Trophoblast cell (in vitro differentiated cells and primary cell): ENCODE results near the gene CCDC68.

Experiments used
- DNase-seq, 2 donors: peaks; one replicate each; pipeline ENCODE4 v3.0.0-alpha.2; 2016
- H2AFZ ChIP-seq: 2 replicates; pipeline ENCODE4 v1.6.1; 2013; ENCODE audit warnings: low read length, moderate library complexity, mild to moderate bottlenecking; ENCODE audit not compliant: insufficient read depth, poor library complexity
- H2AK5ac ChIP-seq: 2 replicates; pipeline ENCODE4 v1.6.1; 2013; ENCODE audit warnings: mild to moderate bottlenecking, low read length
- H2BK120ac ChIP-seq: 2 replicates; pipeline ENCODE4 v1.6.1; 2013; ENCODE audit warnings: low read length, mild to moderate bottlenecking, moderate library complexity; ENCODE audit not compliant: insufficient read depth, poor library complexity
- H2BK12ac ChIP-seq: 2 replicates; pipeline ENCODE4 v1.6.1; 2013; ENCODE audit warnings: mild to moderate bottlenecking, low read length, moderate library complexity
- H2BK5ac ChIP-seq: 2 replicates; pipeline ENCODE4 v1.6.1; 2013; ENCODE audit warnings: low read length, low read depth, moderate library complexity, mild to moderate bottlenecking; ENCODE audit not compliant: poor library complexity
- H3K14ac ChIP-seq: 2 replicates; pipeline ENCODE4 v1.6.1; 2013; ENCODE audit warnings: mild to moderate bottlenecking, low read length
- H3K18ac ChIP-seq: 2 replicates; pipeline ENCODE4 v1.6.1; 2013; ENCODE audit warnings: mild to moderate bottlenecking, low read length
- H3K23ac ChIP-seq: 2 replicates; pipeline ENCODE4 v1.6.1; 2013; ENCODE audit warnings: low read length
- H3K27ac ChIP-seq: 2 replicates; pipeline ENCODE4 v1.5.1; 2013; ENCODE audit warnings: low read depth, mild to moderate bottlenecking, inconsistent platforms, low read length, moderate library complexity
- H3K27me3 ChIP-seq: 2 replicates; pipeline ENCODE4 v1.6.1; 2013; ENCODE audit warnings: inconsistent platforms, mild to moderate bottlenecking, low read length, moderate library complexity; ENCODE audit not compliant: insufficient read depth
- H3K36me3 ChIP-seq, 2 experiments: 1 replicate in 1 of 2; 2 replicates in 1 of 2; pipeline ENCODE4 v1.6.1; 2013; ENCODE audit warnings: low read length in 2 of 2, mild to moderate bottlenecking in 2 of 2, moderate library complexity in 1 of 2; ENCODE audit not compliant: insufficient read depth in 2 of 2, control insufficient read depth in 1 of 2
- H3K4ac ChIP-seq: 2 replicates; pipeline ENCODE4 v1.6.1; 2013; ENCODE audit warnings: low read depth, mild to moderate bottlenecking, low read length, moderate library complexity
- H3K4me1 ChIP-seq, 2 experiments: 1 replicate in 1 of 2; 2 replicates in 1 of 2; pipeline ENCODE4 v1.6.1; 2013; ENCODE audit warnings: low read length in 2 of 2, mild to moderate bottlenecking in 2 of 2, moderate library complexity in 1 of 2; ENCODE audit not compliant: insufficient read depth in 2 of 2, control insufficient read depth in 1 of 2
- H3K4me2 ChIP-seq: 2 replicates; pipeline ENCODE4 v1.6.1; 2013; ENCODE audit warnings: inconsistent platforms, mild to moderate bottlenecking, low read length, moderate library complexity
- H3K4me3 ChIP-seq: 2 replicates; pipeline ENCODE4 v1.5.1; 2013; ENCODE audit warnings: mild to moderate bottlenecking, low read depth, low read length, inconsistent platforms
- H3K79me1 ChIP-seq: one replicate; pipeline ENCODE4 v1.6.1; 2013; ENCODE audit warnings: low read length
- H3K79me2 ChIP-seq: 2 replicates; pipeline ENCODE4 v1.6.1; 2013; ENCODE audit warnings: low read length, mild to moderate bottlenecking; ENCODE audit not compliant: control insufficient read depth, insufficient read depth, poor library complexity
- H3K9ac ChIP-seq: 2 replicates; pipeline ENCODE4 v1.6.1; 2013; ENCODE audit warnings: mild to moderate bottlenecking, low read length
- H3K9me3 ChIP-seq: 2 replicates; pipeline ENCODE4 v1.6.1; 2013; ENCODE audit warnings: low read depth, mild to moderate bottlenecking, control low read depth, inconsistent platforms, low read length; ENCODE audit not compliant: insufficient read depth
- H4K12ac ChIP-seq: 2 replicates; pipeline ENCODE4 v1.6.1; 2013; ENCODE audit warnings: low read depth, mild to moderate bottlenecking, low read length, moderate library complexity
- H4K8ac ChIP-seq: 2 replicates; pipeline ENCODE4 v1.6.1; 2013; ENCODE audit warnings: low read depth, mild to moderate bottlenecking, low read length, moderate library complexity
- H4K91ac ChIP-seq: one replicate; pipeline ENCODE4 v1.6.1; 2013; ENCODE audit warnings: low read depth, mild to moderate bottlenecking, low read length, moderate library complexity
- WGBS: extraction: QIAGEN DNeasy Blood & Tissue Kit; methylation state at CpG from one replicate; pipeline ENCODE4 v1.1.7; 2013; ENCODE audit warnings: missing lambda C conversion rate; ENCODE audit not compliant: insufficient read length, insufficient coverage; ENCODE audit errors: extremely low coverage; 5-methylcytosine and 5-hydroxymethylcytosine counted together

The CCDC68 gene

GRCh38 chr18:54961868-54962267, 2.6 kb upstream of the CCDC68 start:
- Histone ChIP-seq H3K4me2 (no peak overlapping the region), H3K9ac (no peak overlapping the region), H3K9me3 (no peaks in the 10 kb centered on the region), H2AFZ (no peak overlapping the region), H3K27ac (no peak overlapping the region), H3K18ac (no peak overlapping the region), H4K12ac (no peak overlapping the region), H3K14ac (no peak overlapping the region), H2BK120ac (no peak overlapping the region), H4K91ac (no peak overlapping the region), H2AK5ac (no peak overlapping the region), H3K79me2 (no peaks in the 10 kb centered on the region), H2BK5ac (no peak overlapping the region), H3K4me3 (no peak overlapping the region), H3K4me1 (no peaks in the 10 kb centered on the region), H3K23ac (no peak overlapping the region), H4K8ac (no peak overlapping the region), H3K4ac (no peak overlapping the region), H3K79me1 (peaks cover 9% of the 10 kb centered on the region), H3K36me3 (no peaks in the 10 kb centered on the region), H3K27me3 (no peaks in the 10 kb centered on the region), H2BK12ac (no peak overlapping the region)
- WGBS: no CpG with 5 or more reads among the region's 4 CpGs
- no peak for DNase-seq

- no peak overlapping the region for H3K14ac ChIP-seq
- no peak overlapping the region for H2BK120ac ChIP-seq
- no peak overlapping the region for H3K4me2 ChIP-seq
- WGBS: no CpG with 5 or more reads among the region's 2 CpGs
- no peak overlapping the region for H3K9ac ChIP-seq
- no peaks in the 10 kb centered on the region for H3K27me3 ChIP-seq
- H3K4me3 ChIP-seq: no peak overlapping the region
- H4K8ac ChIP-seq: no peak overlapping the region
- H4K12ac ChIP-seq: no peak overlapping the region
- H2AK5ac ChIP-seq: no peak overlapping the region
- DNase-seq: no peak
- no peak overlapping the region for H2BK12ac ChIP-seq
- no peak overlapping the region for H2BK5ac ChIP-seq
- peaks cover 7% of the 10 kb centered on the region for H3K79me1 ChIP-seq
- no peak overlapping the region for H4K91ac ChIP-seq
- no peak overlapping the region for H2AFZ ChIP-seq
- H3K36me3 ChIP-seq: no peaks in the 10 kb centered on the region
- H3K4me1 ChIP-seq: no peaks in the 10 kb centered on the region
- H3K4ac ChIP-seq: no peak overlapping the region
- H3K18ac ChIP-seq: no peak overlapping the region
- no peak overlapping the region for H3K23ac ChIP-seq
- no peaks in the 10 kb centered on the region for H3K9me3 ChIP-seq
- H3K27ac ChIP-seq: no peak overlapping the region
- no peaks in the 10 kb centered on the region for H3K79me2 ChIP-seq
These were observed 1.8 kb upstream of the CCDC68 start for GRCh38 chr18:54961016-54961423.

GRCh38 chr18:54960197-54960596, 936 bp upstream of the CCDC68 start:
- H2BK120ac ChIP-seq: no peak overlapping the region
- no peaks in the 10 kb centered on the region for H3K9me3 ChIP-seq
- no peaks in the 10 kb centered on the region for H3K27me3 ChIP-seq
- H2AK5ac ChIP-seq: no peak overlapping the region
- no peak overlapping the region for H4K8ac ChIP-seq
- WGBS: no CpG with 5 or more reads among the region's 3 CpGs
- no peak overlapping the region for H2BK5ac ChIP-seq
- no peak overlapping the region for H2AFZ ChIP-seq
- H4K12ac ChIP-seq: no peak overlapping the region
- H3K14ac ChIP-seq: no peak overlapping the region
- no peak overlapping the region for H3K4ac ChIP-seq
- H3K36me3 ChIP-seq: no peaks in the 10 kb centered on the region
- no peak overlapping the region for H3K4me2 ChIP-seq
- H3K23ac ChIP-seq: no peak overlapping the region
- peak in 1 of 2 donors; percentile 14 for DNase-seq
- no peak overlapping the region for H3K27ac ChIP-seq
- H2BK12ac ChIP-seq: no peak overlapping the region
- H4K91ac ChIP-seq: no peak overlapping the region
- no peak overlapping the region for H3K9ac ChIP-seq
- H3K79me1 ChIP-seq: peaks cover 7% of the 10 kb centered on the region
- H3K79me2 ChIP-seq: no peaks in the 10 kb centered on the region
- no peak overlapping the region for H3K4me3 ChIP-seq
- no peak overlapping the region for H3K18ac ChIP-seq
- no peaks in the 10 kb centered on the region for H3K4me1 ChIP-seq

GRCh38 chr18:54957996-54958395, 1.3 kb downstream of the CCDC68 start:
- no peak overlapping the region for H3K4ac ChIP-seq
- H2BK120ac ChIP-seq: no peak overlapping the region
- no peak overlapping the region for H3K4me3 ChIP-seq
- H3K18ac ChIP-seq: no peak overlapping the region
- no peaks in the 10 kb centered on the region for H3K36me3 ChIP-seq
- no peak overlapping the region for H2BK5ac ChIP-seq
- no peak overlapping the region for H3K14ac ChIP-seq
- H3K79me1 ChIP-seq: peaks cover 3% of the 10 kb centered on the region
- H3K4me1 ChIP-seq: no peaks in the 10 kb centered on the region
- H2AFZ ChIP-seq: no peak overlapping the region
- no peaks in the 10 kb centered on the region for H3K27me3 ChIP-seq
- WGBS: no CpG with 5 or more reads among the region's 5 CpGs
- H2AK5ac ChIP-seq: no peak overlapping the region
- DNase-seq: no peak
- H3K9ac ChIP-seq: no peak overlapping the region
- H3K4me2 ChIP-seq: no peak overlapping the region
- H4K8ac ChIP-seq: no peak overlapping the region
- no peak overlapping the region for H4K12ac ChIP-seq
- H2BK12ac ChIP-seq: no peak overlapping the region
- H3K27ac ChIP-seq: no peak overlapping the region
- H4K91ac ChIP-seq: no peak overlapping the region
- no peak overlapping the region for H3K23ac ChIP-seq
- H3K79me2 ChIP-seq: no peaks in the 10 kb centered on the region
- H3K9me3 ChIP-seq: no peaks in the 10 kb centered on the region
